IPS-20b (cell line): ENCODE data around the gene COQ9.
A peak's percentile ranks its signal among the peaks of the same experiment; 100 is the strongest.

Source experiments
- H3K27ac ChIP-seq: one replicate; pipeline ENCODE4 v1.5.1; 2013; ENCODE audit warnings: low read length
- H3K27me3 ChIP-seq: 2 replicates; pipeline ENCODE4 v1.6.1; 2013; ENCODE audit warnings: mild to moderate bottlenecking, low read length, inconsistent platforms; ENCODE audit not compliant: insufficient read depth
- H3K36me3 ChIP-seq: 2 replicates; pipeline ENCODE4 v1.6.1; 2013; ENCODE audit warnings: low read depth, mild to moderate bottlenecking, inconsistent platforms, low read length, moderate library complexity; ENCODE audit not compliant: insufficient read depth
- H3K4me1 ChIP-seq: 2 replicates; pipeline ENCODE4 v1.6.1; 2013; ENCODE audit warnings: mild to moderate bottlenecking, control low read depth, inconsistent platforms, low read length, moderate library complexity; ENCODE audit not compliant: insufficient read depth
- H3K4me3 ChIP-seq: 2 replicates; pipeline ENCODE4 v1.5.1; 2013; ENCODE audit warnings: mild to moderate bottlenecking, low read length, inconsistent platforms
- H3K9ac ChIP-seq: 2 replicates; pipeline ENCODE4 v1.6.1; 2013; ENCODE audit warnings: low read depth, mild to moderate bottlenecking, inconsistent platforms, low read length, moderate library complexity
- H3K9me3 ChIP-seq: 2 replicates; pipeline ENCODE4 v1.6.1; 2013; ENCODE audit warnings: mild to moderate bottlenecking, low read depth, low read length, inconsistent platforms; ENCODE audit not compliant: insufficient read depth

Gene COQ9

DNA sequence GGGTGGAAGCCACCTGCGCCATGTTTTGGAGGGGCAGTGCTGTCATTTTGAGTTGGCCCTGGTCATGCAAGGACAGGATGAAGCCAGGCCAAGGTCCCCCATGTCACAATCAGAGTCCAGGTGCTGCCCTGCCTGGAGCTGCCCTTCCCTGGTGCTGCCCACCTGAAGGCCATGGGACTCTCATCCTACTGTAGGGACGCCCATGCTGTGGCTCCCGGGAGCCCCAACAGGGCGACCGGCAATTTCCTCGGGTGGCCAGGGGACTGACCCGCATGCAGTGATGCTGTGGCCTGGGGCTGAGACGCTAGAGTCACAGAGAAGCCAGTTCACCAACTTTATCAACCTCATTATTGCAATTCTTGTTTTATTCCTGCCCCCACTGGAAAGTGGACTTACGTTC, 34.7 kb upstream of the COQ9 start:
- Histone ChIP-seq H3K9me3 (no peaks in the 10 kb centered on the region), H3K9ac (no peak overlapping the region), H3K27ac (no peak overlapping the region), H3K36me3 (no peaks in the 10 kb centered on the region), H3K4me1 (no peaks in the 10 kb centered on the region), H3K4me3 (no peak overlapping the region), H3K27me3 (no peaks in the 10 kb centered on the region)

DNA sequence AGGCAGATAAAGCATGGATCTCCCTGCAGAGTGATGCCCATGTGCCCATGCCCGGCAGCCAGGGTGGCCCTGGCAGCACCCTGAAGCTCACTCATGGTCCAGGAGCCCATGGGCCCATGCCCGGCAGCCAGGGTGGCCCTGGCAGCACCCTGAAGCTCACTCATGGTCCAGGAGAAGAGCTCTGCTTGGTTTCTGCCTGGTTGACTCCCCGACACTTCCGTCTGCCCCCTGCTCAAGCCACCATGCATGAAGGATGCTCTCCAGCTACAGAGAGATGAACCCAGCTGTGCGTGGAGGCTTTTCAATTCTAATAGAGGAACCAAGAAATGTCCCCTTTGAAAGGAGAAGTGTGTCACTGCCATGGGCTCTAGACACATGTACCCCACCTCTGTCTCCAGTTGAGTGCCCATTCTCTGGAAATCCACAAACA, 34.0 kb upstream of the COQ9 start:
- Histone ChIP-seq H3K4me1 (no peaks in the 10 kb centered on the region), H3K9ac (no peak overlapping the region), H3K27me3 (no peaks in the 10 kb centered on the region), H3K9me3 (no peaks in the 10 kb centered on the region), H3K36me3 (no peaks in the 10 kb centered on the region), H3K27ac (no peak overlapping the region), H3K4me3 (no peak overlapping the region)

DNA sequence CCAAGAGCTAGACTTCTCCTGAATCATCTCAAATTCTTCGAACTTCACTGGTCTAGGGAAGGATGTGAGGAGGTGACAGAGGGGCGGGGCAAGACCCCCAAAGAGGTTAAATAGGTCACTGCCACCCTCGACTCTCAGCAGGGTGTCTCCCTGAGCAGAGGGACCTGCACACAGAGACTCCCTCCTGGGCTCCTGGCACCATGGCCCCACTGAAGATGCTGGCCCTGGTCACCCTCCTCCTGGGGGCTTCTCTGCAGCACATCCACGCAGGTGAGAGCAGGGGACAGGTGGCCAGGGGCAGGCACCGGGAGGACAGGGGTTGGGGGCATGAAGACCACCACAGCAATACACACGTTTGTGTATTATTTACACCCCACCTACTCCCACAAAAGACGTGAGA, 33.5 kb upstream of the COQ9 start:
- Histone ChIP-seq H3K9ac (no peak overlapping the region), H3K9me3 (no peaks in the 10 kb centered on the region), H3K4me3 (no peak overlapping the region), H3K36me3 (no peaks in the 10 kb centered on the region), H3K27me3 (no peaks in the 10 kb centered on the region), H3K4me1 (no peaks in the 10 kb centered on the region), H3K27ac (no peak overlapping the region)

GRCh38 chr16:57416084-57416483, 31.2 kb upstream of the COQ9 start:
- Histone ChIP-seq H3K4me3 (peak overlapping the region; percentile 58; the same call in 1 of the 2 replicates), H3K9ac (peak overlapping the region; percentile 80; the same call in 1 of the 2 replicates), H3K4me1 (no peaks in the 10 kb centered on the region; the same call in 1 of the 2 replicates), H3K36me3 (no peaks in the 10 kb centered on the region), H3K9me3 (no peaks in the 10 kb centered on the region), H3K27me3 (no peaks in the 10 kb centered on the region), H3K27ac (no peak overlapping the region)

DNA sequence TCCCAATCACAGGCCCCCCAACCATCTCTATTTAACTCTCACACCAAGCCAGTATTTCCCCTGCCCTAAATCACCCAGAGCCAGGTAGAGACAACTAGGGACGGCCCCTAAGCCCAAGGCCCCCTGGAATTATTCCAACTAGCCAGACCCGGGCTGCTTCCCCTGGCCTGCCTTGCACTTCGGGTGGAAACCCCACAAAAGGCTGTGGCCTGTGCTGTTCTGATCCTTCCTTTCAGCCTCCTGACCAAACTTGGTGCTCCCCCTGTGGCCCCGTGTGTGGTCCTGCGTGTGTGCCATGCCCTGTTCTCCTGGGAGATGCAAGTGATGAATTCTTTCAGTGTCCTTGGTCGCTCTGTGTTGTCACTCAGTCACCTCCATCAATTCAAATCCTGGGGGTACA, 27.8 kb upstream of the COQ9 start:
- 0 out of 2 replicates have a peak overlapping the region, but pooled peaks have one; percentile 14 for H3K9ac ChIP-seq
- no peak overlapping the region for H3K27ac ChIP-seq
- no peak overlapping the region for H3K4me3 ChIP-seq
- no peaks in the 10 kb centered on the region; the same call in 1 of the 2 replicates for H3K4me1 ChIP-seq
- no peaks in the 10 kb centered on the region for H3K27me3 ChIP-seq
- H3K9me3 ChIP-seq: no peaks in the 10 kb centered on the region
- no peaks in the 10 kb centered on the region for H3K36me3 ChIP-seq

DNA sequence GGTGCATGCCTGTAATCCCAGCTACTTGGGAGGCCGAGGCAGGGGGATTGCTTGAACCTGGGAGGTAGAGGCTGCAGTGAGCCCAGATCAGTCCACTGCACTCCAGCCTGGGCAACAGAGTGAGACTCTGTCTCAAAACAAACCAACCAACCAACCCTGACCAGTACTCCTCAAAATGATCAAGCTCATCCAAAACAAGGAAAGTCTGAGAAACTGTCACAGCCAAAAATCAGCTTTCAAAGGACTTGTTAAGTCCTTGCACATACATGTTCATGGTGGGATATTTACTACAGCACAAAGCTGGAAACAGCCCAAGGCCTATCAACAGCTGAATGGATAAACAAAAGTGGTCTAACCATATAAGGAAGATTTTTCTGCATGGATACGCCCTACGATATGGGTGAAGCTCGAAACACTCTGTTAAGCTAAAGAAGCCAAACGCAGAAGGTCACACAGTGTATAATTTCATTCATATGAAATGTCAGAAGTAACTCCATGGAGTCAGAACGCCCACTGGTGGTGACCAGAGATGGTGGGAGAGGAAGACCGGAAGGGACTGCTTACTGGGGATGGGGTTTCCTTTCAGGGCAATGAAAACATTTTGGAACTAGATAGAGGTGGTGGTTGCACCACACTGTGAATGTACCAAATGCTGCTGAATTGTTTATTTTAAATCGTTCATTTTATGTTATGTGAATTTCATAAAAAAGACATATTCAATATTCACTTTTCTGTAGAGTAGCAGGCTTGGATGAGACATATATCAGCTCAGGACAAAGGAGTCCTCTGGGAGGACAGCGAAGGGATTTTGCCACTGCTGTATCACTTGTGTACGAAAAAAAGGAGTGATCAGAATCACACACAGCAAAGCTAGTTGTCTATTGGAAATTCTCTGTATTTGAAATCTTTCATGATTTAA, 25.0 kb upstream of the COQ9 start:
- Histone ChIP-seq H3K9me3 (no peaks in the 10 kb centered on the region), H3K4me1 (no peaks in the 10 kb centered on the region; the same call in 1 of the 2 replicates), H3K27ac (no peak overlapping the region), H3K4me3 (no peak overlapping the region), H3K27me3 (no peaks in the 10 kb centered on the region), H3K36me3 (peaks cover 3% of the 10 kb centered on the region; the same call in 1 of the 2 replicates), H3K9ac (no peak overlapping the region)

GRCh38 chr16:57423152-57423551, 24.1 kb upstream of the COQ9 start:
- H3K4me3 ChIP-seq: no peak overlapping the region
- H3K9me3 ChIP-seq: no peaks in the 10 kb centered on the region
- H3K4me1 ChIP-seq: no peaks in the 10 kb centered on the region; the same call in 1 of the 2 replicates
- H3K27me3 ChIP-seq: no peaks in the 10 kb centered on the region
- H3K27ac ChIP-seq: no peak overlapping the region
- peaks cover 11% of the 10 kb centered on the region for H3K36me3 ChIP-seq
- no peak overlapping the region for H3K9ac ChIP-seq

GRCh38 chr16:57424583-57424982, 22.7 kb upstream of the COQ9 start:
- Histone ChIP-seq H3K4me1 (no peaks in the 10 kb centered on the region), H3K9me3 (no peaks in the 10 kb centered on the region), H3K4me3 (no peak overlapping the region), H3K9ac (no peak overlapping the region), H3K36me3 (peaks cover 22% of the 10 kb centered on the region), H3K27ac (no peak overlapping the region), H3K27me3 (no peaks in the 10 kb centered on the region)

- Histone ChIP-seq H3K4me1 (no peaks in the 10 kb centered on the region), H3K36me3 (peaks cover 40% of the 10 kb centered on the region), H3K4me3 (no peak overlapping the region), H3K27ac (no peak overlapping the region), H3K27me3 (no peaks in the 10 kb centered on the region), H3K9me3 (no peaks in the 10 kb centered on the region), H3K9ac (no peak overlapping the region)
Measured at GRCh38 chr16:57426356-57426755, 20.9 kb upstream of the COQ9 start.

DNA sequence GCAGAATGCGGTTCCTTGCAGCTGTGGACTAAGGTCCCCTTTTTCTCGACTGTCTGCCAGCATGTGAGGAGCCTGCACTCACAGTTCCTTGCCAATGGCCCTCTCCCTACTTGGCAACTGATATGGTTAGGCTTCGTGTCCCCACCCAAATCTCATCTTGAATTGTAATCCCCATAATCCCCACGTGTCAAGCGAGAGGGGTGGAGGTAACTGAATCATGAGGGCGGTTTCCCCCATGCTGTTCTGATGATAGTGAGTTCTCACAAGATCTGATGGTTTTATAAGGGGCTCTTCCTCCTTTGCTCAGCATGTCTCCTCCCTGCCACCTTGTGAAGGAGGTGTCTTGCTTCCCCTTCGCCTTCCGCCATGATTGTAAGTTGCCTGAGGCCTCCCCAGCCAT, 20.0 kb upstream of the COQ9 start:
- no peak overlapping the region for H3K4me3 ChIP-seq
- H3K27ac ChIP-seq: no peak overlapping the region
- H3K36me3 ChIP-seq: peaks cover 50% of the 10 kb centered on the region
- H3K9me3 ChIP-seq: no peaks in the 10 kb centered on the region
- H3K4me1 ChIP-seq: no peaks in the 10 kb centered on the region
- no peak overlapping the region for H3K9ac ChIP-seq
- no peaks in the 10 kb centered on the region for H3K27me3 ChIP-seq

DNA sequence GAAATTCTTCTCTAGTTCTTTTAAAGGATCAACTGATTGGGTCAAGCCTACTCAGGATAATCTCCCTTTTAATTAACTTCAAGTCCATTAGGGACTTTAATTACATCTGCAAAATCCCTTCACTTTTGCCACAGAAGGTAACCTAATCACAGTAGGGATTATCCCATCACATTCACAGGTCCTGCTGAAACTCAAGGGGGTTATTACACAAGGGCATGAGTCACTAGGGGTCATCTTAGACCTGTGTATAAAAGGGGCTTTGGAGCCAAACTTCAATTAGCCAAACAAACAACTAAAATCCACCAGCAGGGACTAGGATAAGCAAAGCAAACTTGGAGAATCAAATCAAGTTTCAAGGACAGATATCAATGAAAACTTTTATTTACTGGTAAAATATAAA, 19.5 kb upstream of the COQ9 start:
- H3K9me3 ChIP-seq: no peaks in the 10 kb centered on the region
- H3K4me3 ChIP-seq: no peak overlapping the region
- H3K4me1 ChIP-seq: no peaks in the 10 kb centered on the region
- H3K27ac ChIP-seq: no peak overlapping the region
- H3K27me3 ChIP-seq: no peaks in the 10 kb centered on the region
- peaks cover 55% of the 10 kb centered on the region for H3K36me3 ChIP-seq
- H3K9ac ChIP-seq: no peak overlapping the region

DNA sequence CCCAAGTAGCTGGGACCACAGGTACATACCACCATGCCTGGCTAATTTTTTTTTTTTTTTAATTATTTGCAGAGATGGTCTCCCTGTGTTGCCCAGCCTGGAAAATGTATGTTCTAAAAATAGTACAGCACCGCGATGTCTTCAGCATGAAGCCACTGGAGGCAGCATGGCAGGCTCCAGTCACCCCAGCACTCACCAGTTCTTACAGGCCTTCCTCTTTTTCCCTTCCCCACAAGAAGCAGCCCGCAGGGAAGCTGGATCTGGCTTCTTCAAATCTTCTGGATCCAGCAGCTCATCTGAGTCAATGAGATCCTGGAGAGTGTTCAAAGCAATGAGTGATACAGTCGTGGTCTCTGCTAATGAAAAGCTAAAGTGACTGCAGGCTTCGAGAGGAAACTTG, 16.3 kb upstream of the COQ9 start:
- Histone ChIP-seq H3K36me3 (peaks cover 84% of the 10 kb centered on the region), H3K9ac (no peak overlapping the region), H3K4me3 (no peak overlapping the region)

More for the DNA sequence above, 16.3 kb upstream of the COQ9 start:
- H3K9me3 ChIP-seq: no peaks in the 10 kb centered on the region
- no peaks in the 10 kb centered on the region for H3K27me3 ChIP-seq
- no peak overlapping the region for H3K27ac ChIP-seq
- H3K4me1 ChIP-seq: no peaks in the 10 kb centered on the region
